ENCODE measurements around the gene RBM19.

Gene RBM19

GRCh38 chr12:113803759-113804140 lies 162.4 kb downstream of the RBM19 start:
- DNase-seq (ENCODE audit: low read depth in 2 of 2), result no peak

GRCh38 chr12:113802966-113803758 lies 163.0 kb downstream of the RBM19 start:
- no peak for DNase-seq (ENCODE audit: low read depth in 2 of 2)

GRCh38 chr12:113802000-113802749 lies 163.9 kb downstream of the RBM19 start:
- DNase-seq (ENCODE audit: low read depth in 2 of 2), result no peak

DNA sequence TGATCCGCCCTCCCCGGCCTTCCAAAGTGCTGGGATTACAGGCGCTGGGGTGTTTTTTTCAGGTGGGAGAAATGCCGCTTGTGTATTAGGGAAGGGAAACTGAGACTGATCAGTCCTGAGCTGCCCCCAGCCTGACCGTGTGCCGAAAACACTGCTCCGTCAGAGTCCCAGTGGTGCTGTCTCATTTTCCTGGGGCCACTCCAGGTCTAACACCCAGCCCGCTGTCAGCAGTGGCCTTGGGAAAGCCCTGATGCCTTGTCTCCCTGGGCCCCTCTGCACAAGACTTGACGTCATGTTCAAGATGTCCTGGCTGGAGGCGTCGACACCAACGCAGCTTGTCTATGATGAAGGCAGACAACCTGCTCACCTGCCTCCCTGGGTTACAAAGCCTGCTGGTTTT lies 165.9 kb downstream of the RBM19 start:
- no peak for DNase-seq (ENCODE audit: low read depth in 2 of 2)

- DNase-seq (ENCODE audit: low read depth in 2 of 2), result no peak
Observed at GRCh38 chr12:113798552-113798951, 167.6 kb downstream of the RBM19 start.

DNA sequence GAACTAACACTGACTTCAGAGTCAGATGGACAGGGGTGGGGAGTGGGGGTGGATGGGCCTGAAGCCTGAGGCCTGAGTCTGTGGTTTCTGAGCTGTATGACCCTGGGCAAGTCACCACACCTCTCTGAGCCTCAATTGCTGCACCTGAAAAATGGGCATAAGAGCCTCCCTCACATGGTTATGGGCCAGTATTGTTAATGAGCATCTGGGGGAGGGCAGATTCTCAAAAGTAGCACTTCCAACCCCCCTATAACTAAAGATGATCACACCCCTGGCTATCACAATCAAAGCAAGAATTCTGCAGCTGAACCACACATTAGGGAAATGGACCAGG lies 168.6 kb downstream of the RBM19 start:
- no peak for DNase-seq (ENCODE audit: low read depth in 2 of 2)

- no peak for DNase-seq (ENCODE audit: low read depth in 2 of 2)
Observed at GRCh38 chr12:113796852-113797534, 169.1 kb downstream of the RBM19 start.

GRCh38 chr12:113796066-113796827 lies 169.9 kb downstream of the RBM19 start:
- DNase-seq (ENCODE audit: low read depth in 2 of 2), result no peak

DNA sequence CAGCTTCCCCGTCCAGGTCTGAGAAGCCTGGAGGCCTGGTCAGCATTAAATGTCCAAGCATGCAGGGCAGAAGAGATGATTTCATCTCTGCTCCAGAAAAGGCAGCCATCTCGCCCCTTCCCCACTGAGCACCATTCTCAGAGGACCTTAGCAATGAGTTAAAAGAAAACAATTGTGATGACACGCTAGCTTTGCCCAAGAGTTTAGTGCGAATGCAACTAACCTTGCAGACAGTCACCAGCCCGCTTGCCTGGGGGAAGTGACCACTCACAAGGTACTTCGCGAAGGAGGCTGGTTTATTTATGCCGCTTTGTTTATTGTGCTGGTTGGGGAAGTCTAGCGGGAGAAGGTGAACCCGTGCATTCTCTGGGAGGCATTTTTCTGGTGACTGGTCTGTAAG lies 170.7 kb downstream of the RBM19 start:
- DNase-seq (ENCODE audit: low read depth in 2 of 2), result no peak

DNA sequence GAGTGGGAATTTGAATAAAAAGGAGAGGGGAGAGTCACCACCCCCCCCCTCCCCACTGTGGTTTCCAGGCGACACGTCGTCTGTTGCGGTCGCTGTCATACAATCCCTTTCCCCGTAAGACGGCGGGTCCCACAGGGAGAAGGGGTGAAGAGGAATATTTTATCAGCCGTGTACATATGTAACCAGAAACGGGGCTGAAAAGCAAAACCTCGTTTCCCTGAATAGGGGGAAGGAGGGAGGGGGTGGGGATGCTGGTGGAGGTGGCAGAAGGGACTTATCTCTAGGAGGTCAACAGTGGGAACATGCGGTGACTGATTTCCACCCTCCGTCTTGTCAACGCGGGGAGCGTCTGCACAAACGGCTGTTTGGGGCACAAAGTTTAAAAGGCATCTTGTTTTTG lies 171.4 kb downstream of the RBM19 start:
- DNase-seq (ENCODE audit: low read depth in 2 of 2), result no peak

GRCh38 chr12:113793250-113793649 lies 172.9 kb downstream of the RBM19 start:
- DNase-seq (ENCODE audit: low read depth in 2 of 2), result no peak

- DNase-seq (ENCODE audit: low read depth in 2 of 2), result no peak
Observed at GRCh38 chr12:113792450-113792849, 173.7 kb downstream of the RBM19 start.

DNA sequence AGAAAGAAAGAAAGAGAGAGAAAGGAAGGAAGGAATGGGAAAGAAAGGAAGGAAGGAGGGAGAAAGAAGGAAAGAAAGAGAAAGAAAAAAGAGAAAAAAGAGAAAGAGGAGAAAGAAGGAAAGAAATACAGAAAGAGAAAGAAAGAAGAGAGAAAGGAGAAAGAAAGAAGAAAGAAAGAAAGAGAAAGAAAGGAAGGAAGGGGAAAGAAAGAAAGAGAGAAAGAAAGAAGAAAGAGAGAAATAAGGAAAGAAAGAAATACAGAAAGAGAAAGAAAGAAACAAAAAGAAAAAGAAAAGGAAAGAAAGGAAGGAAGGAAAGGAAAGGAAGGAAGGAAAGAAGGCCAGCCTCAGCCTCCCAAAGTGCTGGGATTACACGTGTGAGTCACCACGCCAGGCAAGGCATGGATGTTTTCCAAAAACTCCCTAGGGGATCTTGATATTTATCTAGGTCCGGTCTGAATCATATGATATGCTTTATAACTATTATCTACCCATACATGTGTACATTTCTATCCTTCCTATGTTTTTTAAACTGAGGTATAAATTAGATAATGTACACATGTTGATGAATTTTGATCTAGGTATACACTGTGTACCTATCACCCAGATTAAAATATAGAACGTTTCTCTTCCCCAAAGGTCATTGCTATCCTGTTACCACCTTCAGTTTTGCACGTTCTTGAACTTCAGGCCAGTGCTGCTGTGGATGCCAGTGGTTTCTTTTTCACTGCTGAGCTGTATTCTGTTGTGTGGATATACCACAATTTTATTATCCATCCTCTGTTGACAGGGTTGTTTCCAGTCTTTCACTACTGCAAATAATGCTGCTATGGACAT lies 177.9 kb downstream of the RBM19 start:
- no peak for DNase-seq (ENCODE audit: low read depth in 2 of 2)

DNA sequence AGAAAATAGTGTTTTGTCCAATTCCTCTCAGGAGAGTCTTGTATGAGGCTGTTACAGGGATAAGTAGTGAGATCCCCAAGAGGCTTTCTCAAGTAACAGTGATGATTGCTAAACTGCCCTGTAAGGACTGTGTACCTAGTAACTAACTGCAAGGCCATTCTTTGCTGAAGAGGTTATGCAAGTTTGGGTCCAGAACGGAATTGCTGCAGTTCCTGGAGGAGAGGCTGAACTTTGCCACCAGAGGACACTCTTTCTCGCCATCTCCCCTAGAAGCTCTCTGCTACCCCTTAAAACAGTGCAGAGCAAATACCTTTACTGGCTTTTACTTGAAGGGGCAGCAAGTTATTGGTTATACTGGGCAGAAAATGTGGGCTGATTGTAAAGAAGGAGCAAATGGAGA lies 180.0 kb downstream of the RBM19 start:
- no peak for DNase-seq (ENCODE audit: low read depth in 2 of 2)

GRCh38 chr12:113783811-113784210 lies 182.3 kb downstream of the RBM19 start:
- DNase-seq (ENCODE audit: low read depth in 2 of 2), result no peak

GRCh38 chr12:113782873-113783272 lies 183.3 kb downstream of the RBM19 start:
- no peak for DNase-seq (ENCODE audit: low read depth in 2 of 2)

- DNase-seq (ENCODE audit: low read depth in 2 of 2), result no peak
Observed at GRCh38 chr12:113781415-113782198, 184.5 kb downstream of the RBM19 start.

DNA sequence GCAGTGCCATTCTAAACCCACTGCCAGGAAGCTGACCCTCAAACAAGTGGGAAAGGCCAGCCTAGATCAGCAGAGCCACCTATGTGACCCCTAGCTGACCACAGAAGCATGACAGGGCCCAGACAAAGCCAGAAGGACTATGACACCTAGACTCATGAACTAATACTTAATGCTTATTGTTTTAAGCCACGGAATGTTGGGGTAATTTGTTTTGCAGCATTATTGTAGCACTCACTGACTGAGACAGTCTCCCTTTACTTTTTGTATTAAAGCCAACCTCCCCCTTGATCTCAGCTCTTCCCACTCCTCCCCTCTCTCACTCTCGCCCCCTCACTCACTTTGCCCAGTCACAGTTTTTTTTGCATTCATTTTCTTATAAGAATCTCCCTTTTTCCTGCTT lies 186.4 kb downstream of the RBM19 start:
- DNase-seq (ENCODE audit: low read depth in 2 of 2), result no peak

GRCh38 chr12:113778432-113779132 lies 187.5 kb downstream of the RBM19 start:
- DNase-seq (ENCODE audit: low read depth in 2 of 2), result no peak

DNA sequence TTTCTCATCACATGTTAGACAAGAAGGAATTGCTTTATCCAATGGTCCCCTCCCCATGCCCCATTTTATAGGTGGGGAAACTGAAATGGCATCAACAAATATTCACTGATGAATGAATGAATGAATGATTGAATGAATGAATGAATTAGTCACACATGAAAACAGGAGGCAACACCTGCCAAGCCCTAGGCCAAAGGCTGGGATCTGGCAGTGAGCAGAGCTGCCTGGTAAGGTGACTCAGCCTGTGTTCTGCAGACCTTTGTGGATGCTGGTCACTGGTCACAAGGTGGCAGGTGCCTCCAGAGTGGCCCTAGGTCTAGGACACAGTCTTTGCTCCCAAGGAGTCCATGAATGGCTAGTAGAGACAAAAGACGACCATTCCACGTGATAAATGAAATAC lies 188.4 kb downstream of the RBM19 start:
- no peak for DNase-seq (ENCODE audit: low read depth in 2 of 2)
